HCT116 (cell line): Measurements from ENCODE around the gene PRKCA. TPM values are rescaled to one million over a fixed set of nuclear protein-coding genes. Genes with fewer than 3 reads are reported as not detected.

Source experiments
- ATAC-seq: fragments of 200-7000 bp; cut with Tn5 transposase; 2 replicates; pipeline ENCODE4 v1.9.1; 2020; ENCODE audit warnings: mild to moderate bottlenecking, moderate library complexity
- BruUV-seq: library from RNA; stranded (reverse); fragments of 400-500 nt; replicated peaks from 2 replicates; lab custom pipeline; 2021; lab: Mats Ljungman, UMichigan
- CTCF ChIA-PET: fragments of 300-600 bp; sonication (Branson Sonifier 250); formaldehyde crosslinking; loops from one replicate; lab custom pipeline; 2021; ENCODE audit warnings: antibody characterized with exemption; lab: Charles Lee
- POLR2A ChIA-PET: fragments of 300-600, 350-600 bp; sonication (Branson Sonifier 250); formaldehyde crosslinking; loops from one replicate; lab custom pipeline; 2021; ENCODE audit warnings: antibody characterized with exemption; lab: Charles Lee
- RAD21 ChIA-PET, 2 experiments: fragments of 300-600 bp; sonication (Branson Sonifier 250); formaldehyde crosslinking; loops; one replicate each; lab custom pipeline; 2023; ENCODE audit warnings: low total read pairs in 2 of 2; ENCODE audit not compliant: uncharacterized antibody in 2 of 2, unreplicated experiment in 2 of 2, low non-redundant PET in 1 of 2; lab: Charles Lee
- DNase-seq: peaks from one replicate; pipeline ENCODE4 v3.0.0-alpha.2; 2010; ENCODE audit warnings: low read depth, low spot score
- H2AFZ ChIP-seq: fragments of 200-600 bp; shearing (Covaris generic), sonication (generic); 2 replicates; pipeline ENCODE4 v1.6.1; 2017; ENCODE audit warnings: low read depth, mixed run types, mixed read lengths, antibody characterized with exemption, low read length; ENCODE audit not compliant: poor library complexity, severe bottlenecking
- H3K27ac ChIP-seq: 2 replicates; pipeline ENCODE4 v1.5.1; 2012; ENCODE audit warnings: low read depth, low read length
- H3K27me3 ChIP-seq: fragments of 200-600 bp; sonication (generic); 2 replicates; pipeline ENCODE4 v1.6.1; 2016; ENCODE audit warnings: mixed run types, low read length, mixed read lengths; ENCODE audit not compliant: insufficient read depth
- H3K36me3 ChIP-seq, 2 experiments: fragments of 200-500 bp in 1 of 2; fragments of 200-600 bp in 1 of 2; sonication (Bioruptor generic) in 1 of 2; sonication (generic) in 1 of 2; 2 replicates each; pipeline versions ENCODE4 v1.5.1 to v1.6.1; 2014 to 2016; ENCODE audit warnings: low read length in 2 of 2, inconsistent platforms in 1 of 2, mixed read lengths in 1 of 2, mixed run types in 1 of 2; ENCODE audit not compliant: insufficient read depth in 2 of 2, control insufficient read depth in 1 of 2
- H3K4me1 ChIP-seq, 2 experiments: fragments of 200-600 bp in 1 of 2; sonication (generic) in 1 of 2; 2 replicates each; pipeline versions ENCODE4 v1.5.1 to v1.6.1; 2012 to 2017; ENCODE audit warnings: low read length in 2 of 2, inconsistent platforms in 1 of 2, mild to moderate bottlenecking in 1 of 2, mixed read lengths in 1 of 2, mixed run types in 1 of 2, moderate library complexity in 1 of 2; ENCODE audit not compliant: insufficient read depth in 2 of 2, control insufficient read depth in 1 of 2
- H3K4me2 ChIP-seq: fragments of 200-600 bp; sonication (generic); 2 replicates; pipeline ENCODE4 v1.6.1; 2017; ENCODE audit warnings: mixed run types, low read length, mixed read lengths
- H3K4me3 ChIP-seq, 2 experiments: fragments of 200-600 bp in 1 of 2; sonication (generic) in 1 of 2; replicated peaks in 1 of 2; 2 replicates each; pipeline ENCODE4 v1.5.1; 2011 to 2016; ENCODE audit warnings: low read length in 2 of 2, control low read depth in 1 of 2, low read depth in 1 of 2, mild to moderate bottlenecking in 1 of 2, mixed read lengths in 1 of 2, mixed run types in 1 of 2
- H3K79me2 ChIP-seq: fragments of 200-600 bp; sonication (generic); 2 replicates; pipeline ENCODE4 v1.6.1; 2017; ENCODE audit warnings: mild to moderate bottlenecking, mixed run types, low read length, moderate library complexity, mixed read lengths; ENCODE audit not compliant: insufficient read depth
- H3K9ac ChIP-seq: fragments of 200-600 bp; sonication (generic); 2 replicates; pipeline ENCODE4 v1.6.1; 2016; ENCODE audit warnings: low read length, mixed read lengths
- H3K9me2 ChIP-seq: fragments of 200-600 bp; sonication (generic), shearing (Covaris generic); 2 replicates; pipeline ENCODE4 v1.6.1; 2017; ENCODE audit warnings: mixed run types, mild to moderate bottlenecking, moderate library complexity; ENCODE audit not compliant: insufficient read depth
- H3K9me3 ChIP-seq, 2 experiments: fragments of 200-500 bp in 1 of 2; fragments of 200-600 bp in 1 of 2; sonication (Bioruptor generic) in 1 of 2; sonication (generic) in 1 of 2; 2 replicates each; pipeline ENCODE4 v1.6.1; 2014 to 2017; ENCODE audit warnings: low read length in 2 of 2, mixed read lengths in 2 of 2, inconsistent platforms in 1 of 2, low read depth in 1 of 2, mild to moderate bottlenecking in 1 of 2, mixed run types in 1 of 2, moderate library complexity in 1 of 2; ENCODE audit not compliant: control insufficient read depth in 1 of 2, insufficient read depth in 1 of 2
- H4K20me1 ChIP-seq: fragments of 200-600 bp; sonication (generic), shearing (Covaris generic); 2 replicates; pipeline ENCODE4 v1.6.1; 2017; ENCODE audit warnings: mixed run types, mild to moderate bottlenecking, moderate library complexity; ENCODE audit not compliant: insufficient read depth
- CBX3 ChIP-seq: IDR thresholded peaks from 2 replicates; pipeline ENCODE4 v1.6.1; 2012; ENCODE audit warnings: low read depth
- EZH2 ChIP-seq: fragments of 200-600 bp; sonication (generic); IDR thresholded peaks from 2 replicates; pipeline ENCODE4 v1.6.1; 2017; ENCODE audit warnings: antibody characterized with exemption, mixed run types
- POLR2A ChIP-seq: IDR thresholded peaks from 2 replicates; pipeline ENCODE4 v1.7.0; 2011; ENCODE audit warnings: borderline replicate concordance; ENCODE audit not compliant: insufficient read depth, insufficient read length; ENCODE audit errors: extremely low read depth
- SRF ChIP-seq: IDR thresholded peaks from 2 replicates; pipeline ENCODE4 v1.6.1; 2012; ENCODE audit warnings: low read depth
- TCF7L2 ChIP-seq: IDR thresholded peaks from 2 replicates; pipeline ENCODE4 v1.7.0; 2011; ENCODE audit warnings: borderline replicate concordance, inconsistent platforms; ENCODE audit not compliant: insufficient read depth, insufficient read length; ENCODE audit errors: extremely low read depth
- YY1 ChIP-seq: IDR thresholded peaks from 2 replicates; pipeline ENCODE4 v1.6.1; 2011; ENCODE audit warnings: low read length, low read depth, moderate library complexity, mild to moderate bottlenecking; ENCODE audit not compliant: insufficient replicate concordance; ENCODE audit errors: extremely low read depth
- intact Hi-C: fragments of 100-400 bp; cut with micrococcal nuclease; formaldehyde crosslinking; loops from 2 replicates; pipeline ENCODE4 v1.10.0; 2022
- total RNA-seq: library from RNA; stranded (reverse); gene quantifications from one replicate; pipeline ENCODE4 v1.2.1, GENCODE V29; 2021; ENCODE audit not compliant: unreplicated experiment

PRKCA gene
- total RNA-seq, 1 experiment from 2014 or later = 18.8 TPM

DNA sequence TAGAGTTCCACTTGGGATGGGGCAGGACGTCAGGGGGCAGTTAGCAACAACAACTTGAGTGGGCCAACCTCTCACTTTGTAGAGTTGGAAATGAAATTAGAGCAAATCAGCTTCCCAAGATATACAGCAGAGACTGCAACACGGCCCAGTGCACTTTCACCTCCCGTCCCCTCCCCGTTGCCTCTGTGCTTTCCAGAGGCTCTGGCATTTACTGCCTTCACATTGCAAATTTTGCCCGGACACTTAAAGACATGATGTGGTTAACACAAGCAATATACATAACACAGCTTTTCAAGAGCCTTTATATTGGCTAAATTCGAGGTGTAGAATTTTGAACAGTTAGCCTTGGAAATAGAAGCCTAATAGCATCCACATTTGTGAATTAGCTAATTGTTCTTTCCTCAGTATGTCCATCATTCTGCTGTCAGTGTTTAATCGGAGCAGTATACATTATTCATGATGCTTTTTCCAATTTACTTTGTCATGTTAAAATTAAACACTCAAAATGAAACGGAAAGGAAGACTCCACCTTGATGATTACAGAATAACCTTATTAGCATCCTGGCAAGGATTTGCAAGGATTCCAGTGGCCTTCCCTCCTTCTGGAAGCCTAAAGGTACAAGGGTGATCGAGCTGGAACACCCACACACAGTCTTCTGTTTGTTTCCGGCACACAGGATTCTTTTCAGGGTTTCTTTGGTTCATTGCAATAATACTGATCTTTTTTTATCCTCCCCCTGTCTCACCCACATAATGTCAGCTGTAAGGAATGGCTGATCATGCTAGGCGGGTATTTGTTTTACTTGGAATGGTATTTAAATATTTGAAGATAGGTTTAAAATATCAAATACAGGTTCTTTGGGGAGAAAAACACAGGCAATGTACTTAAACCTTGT lies 341.6 kb downstream of the PRKCA start:
- Histone ChIP-seq H3K79me2 (no peaks in the 10 kb centered on the region), H4K20me1 (no peaks in the 10 kb centered on the region), H3K9me3 (no peaks in the 10 kb centered on the region), H2AFZ (no peak overlapping the region), H3K9me2 (no peaks in the 10 kb centered on the region), H3K36me3 (no peaks in the 10 kb centered on the region), H3K4me1 (no peaks in the 10 kb centered on the region)
- POLR2A ChIA-PET = no interaction called here
- TF ChIP-seq YY1 = no peak
- TF ChIP-seq, all 23 proteins: peak for 0
- H3K9ac ChIP-seq = no peak overlapping the region
- no peak overlapping the region for H3K27ac ChIP-seq
- no peak overlapping the region for H3K4me3 ChIP-seq
- ChIA-PET RAD21 (no interaction called here), CTCF (no interaction called here)
- no peaks in the 10 kb centered on the region for H3K27me3 ChIP-seq
- intact Hi-C loops = no loop called here
- ATAC-seq (no peak), DNase-seq (no peak)
- BruUV-seq = no TSS peak
- no peak overlapping the region for H3K4me2 ChIP-seq

DNA sequence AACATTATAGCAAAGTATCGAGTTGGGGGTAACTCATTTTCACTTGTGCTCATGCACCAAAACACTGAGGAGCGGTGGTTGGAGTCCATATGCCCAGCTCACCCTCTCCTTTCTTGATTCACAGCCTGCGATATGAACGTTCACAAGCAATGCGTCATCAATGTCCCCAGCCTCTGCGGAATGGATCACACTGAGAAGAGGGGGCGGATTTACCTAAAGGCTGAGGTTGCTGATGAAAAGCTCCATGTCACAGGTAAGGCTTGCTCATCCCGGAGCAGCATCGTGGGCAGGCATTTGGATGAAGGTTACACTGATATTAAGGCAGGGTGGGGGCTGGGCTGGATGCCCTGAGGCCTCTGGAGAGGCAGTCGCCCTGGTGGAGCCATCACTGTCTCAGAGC lies 342.8 kb downstream of the PRKCA start:
- Histone ChIP-seq H2AFZ (no peak overlapping the region), H3K79me2 (no peaks in the 10 kb centered on the region), H3K27ac (no peak overlapping the region), H3K4me2 (no peak overlapping the region), H3K9me3 (no peaks in the 10 kb centered on the region), H3K4me1 (no peaks in the 10 kb centered on the region), H3K9ac (no peak overlapping the region), H3K36me3 (no peaks in the 10 kb centered on the region), H4K20me1 (no peaks in the 10 kb centered on the region), H3K4me3 (no peak overlapping the region), H3K27me3 (no peaks in the 10 kb centered on the region), H3K9me2 (no peaks in the 10 kb centered on the region)
- CTCF ChIA-PET = no interaction called here
- intact Hi-C loops = no loop called here
- POLR2A ChIA-PET = no interaction called here
- RAD21 ChIA-PET = no interaction called here
- no peak for TF ChIP-seq EZH2
- no peak for TF ChIP-seq SRF
- TF ChIP-seq POLR2A = no peak
- TF ChIP-seq CBX3 = no peak
- no peak for TF ChIP-seq TCF7L2
- no peak for DNase-seq
- no peak for ATAC-seq
- BruUV-seq = no TSS peak
